GM19025 (cell line): ENCODE data around the gene VSTM2B.
"Not testable (repeated sequence)": the region's sequence is repeated elsewhere in the genome, so short reads cannot be mapped to it uniquely, and the experiment has no call there.

Experiments used
- ATAC-seq: cut with Tn5 transposase; IDR thresholded peaks from one replicate; pipeline ENCODE4 v1.9.1; 2021; ENCODE audit warnings: mild to moderate bottlenecking, low read depth, moderate library complexity; ENCODE audit not compliant: unreplicated experiment

VSTM2B gene

DNA sequence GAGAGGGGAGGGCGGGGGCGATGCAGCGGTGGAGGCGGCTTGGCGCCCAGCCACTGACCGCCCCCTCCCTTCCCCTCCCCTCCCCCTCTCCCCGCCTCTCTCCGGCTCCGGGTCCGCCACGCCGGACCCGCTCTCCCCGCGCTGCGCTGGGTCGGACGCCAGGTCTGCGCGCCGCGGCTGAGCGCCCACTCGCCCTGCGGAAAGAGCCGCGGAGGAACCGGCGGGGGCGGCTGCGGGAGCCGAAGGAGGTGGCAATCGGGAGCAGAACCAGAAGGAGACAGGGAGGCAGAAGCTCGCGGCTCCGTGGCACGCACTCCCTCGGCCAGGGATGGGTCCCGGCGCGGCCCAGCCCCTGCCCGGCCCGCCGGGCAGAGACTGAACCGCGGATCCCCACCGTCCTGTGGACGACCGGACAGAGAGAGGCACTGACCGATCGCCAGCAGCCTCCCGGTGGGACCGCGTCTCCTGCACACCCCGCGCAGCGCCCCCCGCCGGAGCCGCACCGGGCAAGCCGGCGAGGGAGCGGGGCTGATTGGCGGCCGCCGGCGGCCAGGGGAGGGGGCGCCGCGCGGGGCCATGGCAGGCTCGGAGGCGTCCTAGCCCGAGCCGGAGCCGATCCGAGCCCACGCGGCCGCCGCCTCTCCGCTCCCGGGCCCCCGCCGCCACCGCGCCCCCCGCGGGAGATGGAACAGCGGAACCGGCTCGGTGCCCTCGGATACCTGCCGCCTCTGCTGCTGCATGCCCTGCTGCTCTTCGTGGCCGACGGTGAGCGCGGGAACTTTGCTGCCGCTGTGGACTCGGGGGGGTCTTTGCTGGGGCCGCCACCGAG is at the start of gene VSTM2B:
VSTM2B (plus strand) TSS at position 94 of the 829 bp plus-strand sequence; CDS start at position 684, 590 bp downstream.
- no peak for ATAC-seq

DNA sequence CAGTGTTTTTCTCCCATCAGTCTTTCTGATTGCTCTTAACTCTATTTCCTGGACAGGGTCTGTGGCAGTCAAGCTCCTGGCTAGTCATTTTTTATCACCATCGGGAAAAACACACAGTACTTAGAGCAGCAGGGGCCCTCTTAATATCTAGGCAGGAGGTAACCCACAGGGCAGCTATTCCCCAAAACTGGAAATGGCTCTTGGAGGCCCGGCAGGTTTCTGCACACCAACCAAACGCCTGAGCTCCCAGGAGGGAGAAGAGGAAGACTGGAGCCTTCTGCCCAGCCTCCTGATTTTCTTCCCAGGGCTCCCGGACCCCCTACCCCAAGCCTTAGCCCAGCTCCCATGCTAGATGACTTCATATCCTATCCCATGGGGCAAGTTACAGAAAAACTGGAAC is 49.3 kb upstream of the VSTM2B start:
- no peak for ATAC-seq

DNA sequence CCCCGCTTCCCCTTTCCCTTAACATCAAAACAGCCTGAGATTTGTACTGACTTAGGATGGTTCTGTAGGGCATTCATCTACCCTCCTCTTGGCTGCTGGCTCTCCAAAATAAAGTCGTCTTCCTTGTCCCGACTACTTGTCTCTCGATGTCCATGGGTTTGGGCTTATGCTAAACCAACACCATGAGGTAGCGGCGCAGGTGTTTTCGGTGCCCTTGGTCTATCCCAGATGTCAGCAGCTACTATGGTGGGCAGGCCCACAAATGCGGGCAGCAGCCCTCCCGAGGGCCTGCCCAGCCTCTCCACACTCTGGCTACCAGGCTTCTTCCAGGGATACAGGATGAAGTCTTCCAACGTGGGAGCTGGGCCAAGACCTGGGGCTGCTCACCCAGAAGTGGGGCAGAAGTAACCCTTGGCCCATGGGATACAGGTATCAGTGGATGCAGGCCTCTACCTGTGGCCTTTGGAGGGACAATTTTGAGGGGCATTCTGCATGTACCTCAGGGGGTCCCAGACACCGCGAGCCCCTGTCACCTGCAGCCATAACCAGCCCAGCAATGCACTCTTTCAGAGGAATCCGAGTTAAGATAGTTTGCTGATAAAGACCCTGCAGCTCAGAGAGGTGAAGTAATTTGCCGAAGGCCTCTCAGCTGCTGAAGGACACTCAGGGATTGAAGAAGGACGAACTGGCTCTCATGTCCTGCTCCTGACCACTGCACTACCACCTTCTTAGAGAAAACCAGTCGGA is 47.8 kb upstream of the VSTM2B start:
- ATAC-seq = no peak

DNA sequence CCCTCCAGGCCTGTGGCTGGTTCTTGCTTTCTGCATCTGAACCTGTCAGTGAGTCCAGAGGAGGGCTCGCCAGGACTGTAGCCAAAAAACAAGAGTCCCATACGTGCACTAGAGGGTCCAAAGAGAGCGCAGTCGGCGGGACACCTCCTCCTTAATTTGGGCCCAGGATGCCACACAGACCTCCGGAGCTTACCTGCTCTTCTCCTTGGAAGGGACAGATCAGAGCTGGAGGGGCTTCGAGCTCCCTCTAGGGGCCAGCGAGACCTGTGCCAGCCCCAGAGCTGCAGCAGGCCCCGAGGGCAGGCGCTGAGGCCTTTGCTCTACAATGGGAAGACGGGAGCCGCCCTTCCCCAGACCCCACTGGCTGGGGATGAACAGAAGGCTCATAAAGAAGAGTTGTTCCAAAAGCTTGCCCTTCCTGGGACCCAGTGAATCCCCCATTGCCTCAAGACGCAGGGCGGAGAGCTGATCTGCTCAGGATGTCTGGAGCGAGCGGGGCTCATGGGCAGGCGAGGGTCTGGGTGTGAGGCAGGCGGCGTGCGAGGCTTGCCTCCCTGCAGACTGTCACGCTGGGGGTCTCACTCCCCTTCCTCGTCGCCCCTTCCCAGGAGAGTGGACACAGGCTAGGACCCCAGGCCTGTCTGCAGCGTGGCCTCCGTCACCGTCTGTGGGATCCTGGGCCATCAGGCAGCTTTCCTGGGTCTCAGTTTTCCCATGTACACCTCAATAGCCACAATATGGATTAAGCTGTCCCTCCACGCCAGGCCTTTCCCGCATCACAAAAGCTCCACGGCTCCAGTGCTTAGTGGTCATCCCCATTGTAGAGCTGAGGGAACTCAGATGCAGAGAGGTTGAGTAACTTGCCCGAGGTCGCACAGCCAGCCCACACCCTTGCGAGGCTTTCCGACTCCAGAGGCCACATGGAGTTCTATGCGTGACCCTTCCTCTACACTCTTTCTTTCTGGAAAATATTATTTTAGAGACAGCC is 46.9 kb upstream of the VSTM2B start:
- ATAC-seq = no peak

DNA sequence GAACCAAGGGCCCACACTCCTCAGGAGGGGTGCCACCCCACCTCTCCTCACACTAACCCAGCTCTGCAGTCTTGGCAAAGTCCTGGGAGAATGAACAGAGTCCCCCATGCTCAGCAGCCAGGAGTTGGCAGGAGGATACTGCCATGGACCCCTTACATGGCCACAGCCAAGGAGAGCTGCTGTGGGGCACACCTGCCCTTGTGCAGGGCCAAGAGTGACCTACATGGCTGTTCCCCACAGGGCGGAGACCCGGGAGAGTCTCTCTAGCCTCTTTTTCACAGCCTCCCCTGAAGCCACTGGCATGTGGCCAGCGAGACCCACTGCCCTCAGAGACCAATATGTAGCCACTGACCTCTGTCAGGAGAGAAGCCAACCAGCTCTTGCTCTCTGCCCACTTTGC is 45.9 kb upstream of the VSTM2B start:
- no peak for ATAC-seq

DNA sequence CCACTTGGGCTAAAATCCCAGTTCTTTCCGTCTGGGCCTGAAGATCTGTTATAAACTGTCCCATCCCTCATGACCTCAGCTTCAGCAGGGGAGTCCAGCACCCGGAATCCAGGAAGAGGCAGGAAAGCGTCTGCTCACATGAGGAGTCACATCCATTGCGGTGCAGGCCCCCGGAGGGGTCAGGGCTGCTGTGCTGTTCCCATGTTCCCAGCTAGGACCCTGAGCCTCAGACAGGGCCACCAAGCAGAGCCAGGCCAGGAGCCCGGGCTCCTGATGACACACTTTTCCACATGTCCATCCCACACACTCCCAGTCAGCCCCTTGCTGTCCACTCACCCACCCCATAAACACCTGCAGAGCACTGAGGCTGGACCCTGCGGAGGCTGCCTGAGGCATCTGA is 45.3 kb upstream of the VSTM2B start:
- ATAC-seq = no peak

DNA sequence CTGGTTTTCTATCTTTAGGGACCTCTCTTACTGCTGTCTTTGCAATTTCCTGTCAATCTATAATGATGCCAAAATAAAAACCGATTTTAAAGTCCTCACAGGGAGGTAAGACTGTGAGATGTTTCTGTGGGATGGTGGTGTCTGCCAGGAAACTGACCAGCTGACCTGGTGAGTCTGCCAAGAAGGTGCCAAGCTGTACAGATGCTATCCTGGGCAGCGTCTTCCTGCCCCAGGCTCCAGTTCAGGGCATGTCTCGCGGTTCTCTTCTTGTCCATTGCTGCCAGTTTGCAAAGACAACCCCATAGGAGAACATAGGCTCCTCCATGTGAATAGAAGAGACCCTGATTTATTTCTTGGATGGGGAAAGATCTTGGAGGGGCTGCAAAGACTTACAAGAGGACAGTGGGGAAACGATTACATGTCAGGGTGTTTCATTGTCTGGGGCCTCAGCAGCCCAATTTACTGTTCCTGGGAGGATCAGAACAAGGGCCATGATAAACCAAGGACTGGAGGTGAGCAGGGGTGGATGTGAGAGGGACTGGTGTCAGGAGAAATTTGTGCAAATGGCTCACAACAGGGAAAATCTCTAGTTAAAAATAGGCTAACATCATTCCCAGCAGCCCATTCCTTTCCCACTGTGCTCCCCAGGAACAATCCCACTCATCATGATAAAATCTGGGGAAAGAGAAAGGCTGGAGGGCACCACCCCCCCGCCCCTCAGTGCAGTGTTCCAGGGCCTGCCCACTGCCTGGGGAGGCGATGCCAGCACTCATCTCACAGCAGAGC is 42.7 kb upstream of the VSTM2B start:
- no peak for ATAC-seq

DNA sequence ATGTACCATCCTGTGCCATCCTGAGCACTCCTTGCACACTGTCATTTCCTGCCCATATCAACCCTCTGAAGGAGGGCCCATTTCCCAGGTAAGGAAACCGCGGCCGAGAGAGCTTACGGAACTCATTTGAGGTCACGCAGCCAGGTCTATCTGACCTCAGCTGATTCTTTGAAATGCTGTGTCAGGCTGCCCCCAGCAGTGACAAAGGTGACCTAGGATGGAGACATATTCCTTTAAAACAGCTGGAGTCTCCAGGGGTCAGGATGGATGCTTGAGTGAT is 42.2 kb upstream of the VSTM2B start:
- ATAC-seq = no peak

DNA sequence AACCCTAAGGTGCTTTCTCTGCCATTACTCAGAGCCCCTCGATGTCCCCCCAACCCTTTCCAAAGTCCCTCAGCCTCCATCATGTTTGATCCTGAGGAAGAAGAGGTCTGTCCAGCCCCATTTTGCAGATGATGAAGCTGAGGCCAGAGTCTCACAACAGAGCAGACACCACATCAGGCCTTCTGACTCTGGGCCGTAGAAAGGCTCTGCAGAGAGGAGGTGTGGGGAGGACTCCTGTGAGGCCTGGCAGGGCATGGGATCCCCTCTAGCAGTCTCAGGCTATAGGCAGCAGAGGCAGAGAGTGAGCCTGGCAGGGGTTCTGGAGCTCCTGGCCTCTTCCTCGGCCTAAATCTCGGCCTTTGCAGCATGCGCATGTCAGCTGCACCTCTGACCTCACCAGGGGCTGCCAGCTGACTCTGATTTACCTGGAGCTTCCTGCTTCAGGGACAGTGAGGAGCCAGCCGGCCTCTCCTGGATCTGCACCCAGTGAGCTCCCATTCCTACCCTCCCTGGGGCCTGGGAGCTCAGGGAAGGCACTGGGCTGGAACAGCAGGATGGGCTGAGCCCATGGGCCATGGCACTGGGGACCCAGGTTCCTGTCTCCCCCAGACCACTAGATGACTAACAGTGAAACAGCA is 41.7 kb upstream of the VSTM2B start:
- no peak for ATAC-seq

DNA sequence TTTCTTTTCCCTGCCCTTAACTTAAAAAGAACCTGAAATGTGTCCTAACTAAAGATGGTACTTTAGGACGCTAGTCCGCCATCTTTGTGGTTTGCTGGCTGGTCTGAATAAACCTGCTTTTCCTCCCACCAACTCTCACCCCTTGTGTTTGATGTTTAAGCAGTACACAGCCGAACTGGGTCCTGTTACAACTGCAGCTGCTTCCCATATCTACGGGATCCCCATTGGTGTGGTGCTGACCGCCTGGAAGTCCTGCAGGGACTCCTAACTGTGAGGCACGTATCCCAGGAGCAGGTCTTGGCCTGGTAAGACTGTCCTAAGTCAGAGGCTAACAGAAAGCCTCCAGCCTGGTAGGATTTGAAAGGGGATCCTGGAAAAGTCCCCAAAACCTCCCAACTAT is 40.9 kb upstream of the VSTM2B start:
- ATAC-seq = no peak

DNA sequence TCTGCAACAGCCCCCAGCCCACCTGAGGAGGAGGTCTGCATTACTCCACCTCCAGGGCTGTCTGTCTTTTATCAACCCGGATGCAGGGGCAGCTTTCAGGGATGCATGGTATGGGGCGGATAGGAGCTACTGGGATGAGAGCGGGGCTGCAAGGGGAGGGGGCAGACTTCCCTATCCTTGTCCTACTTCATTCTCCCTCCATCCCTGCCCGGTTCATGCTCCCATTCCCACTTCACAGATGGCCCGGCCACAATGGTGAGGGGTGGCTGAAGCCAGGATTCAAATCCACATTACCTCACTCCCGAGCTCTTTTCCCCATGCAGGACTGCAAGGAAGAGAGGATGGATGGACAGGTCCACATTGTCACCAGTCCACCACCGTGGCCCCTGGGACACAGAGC is 40.5 kb upstream of the VSTM2B start:
- ATAC-seq = no peak

DNA sequence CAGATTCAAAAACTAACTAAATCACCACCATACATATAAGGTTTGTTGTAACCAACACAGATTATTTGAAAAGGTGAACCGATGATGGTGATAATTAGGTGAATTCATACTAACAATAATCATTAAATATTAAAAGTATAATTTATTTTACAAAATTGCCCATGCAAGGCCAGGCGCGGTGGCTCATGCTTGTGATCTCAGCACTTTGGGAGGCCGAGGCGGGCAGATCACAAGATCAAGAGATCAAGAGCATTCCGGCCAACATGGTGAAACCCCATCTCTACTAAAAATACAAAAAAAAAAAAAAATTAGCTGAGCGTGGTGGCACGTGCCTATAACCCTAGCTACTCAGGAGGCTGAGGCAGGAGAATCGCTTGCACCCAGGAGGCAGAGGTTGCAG is 38.8 kb upstream of the VSTM2B start:
- ATAC-seq = not testable (repeated sequence)

DNA sequence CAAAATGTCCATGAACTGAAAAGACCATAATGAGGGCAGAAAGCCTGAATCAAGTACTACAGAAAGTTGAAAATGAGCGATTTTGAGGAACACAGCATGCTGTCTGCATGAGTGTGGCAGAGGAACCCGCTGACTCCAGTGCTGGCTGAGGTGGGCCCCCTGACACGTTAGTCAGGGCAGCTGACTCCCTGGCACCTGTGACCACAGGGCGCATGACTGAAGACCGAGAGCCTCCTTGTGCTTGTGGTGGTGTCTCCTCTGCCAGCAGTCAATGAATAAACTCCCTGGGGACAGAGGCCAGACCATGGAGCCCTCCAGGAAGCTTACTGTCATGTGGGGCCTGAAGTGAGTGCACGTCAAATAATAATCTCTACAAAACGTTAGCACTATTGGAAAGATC is 38.4 kb upstream of the VSTM2B start:
- ATAC-seq = no peak

DNA sequence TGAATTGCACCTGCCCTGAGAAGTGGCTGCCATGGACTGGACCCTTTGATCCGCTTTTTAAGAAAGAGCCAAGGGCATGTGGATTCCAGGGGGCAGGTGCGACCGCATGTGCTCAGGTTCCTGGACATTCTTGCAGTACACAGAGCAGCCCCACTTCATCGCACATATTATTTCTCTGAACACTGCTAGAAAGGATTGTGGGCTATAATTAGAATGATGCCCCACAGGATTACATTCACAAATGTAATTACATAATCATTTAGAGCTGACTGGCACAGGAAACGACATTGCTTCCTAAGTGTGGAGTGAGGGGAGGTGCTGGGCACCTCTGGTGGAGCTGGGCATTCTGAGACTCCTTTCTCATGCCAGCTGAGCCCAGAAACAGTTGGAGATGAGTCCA is 37.5 kb upstream of the VSTM2B start:
- no peak for ATAC-seq

DNA sequence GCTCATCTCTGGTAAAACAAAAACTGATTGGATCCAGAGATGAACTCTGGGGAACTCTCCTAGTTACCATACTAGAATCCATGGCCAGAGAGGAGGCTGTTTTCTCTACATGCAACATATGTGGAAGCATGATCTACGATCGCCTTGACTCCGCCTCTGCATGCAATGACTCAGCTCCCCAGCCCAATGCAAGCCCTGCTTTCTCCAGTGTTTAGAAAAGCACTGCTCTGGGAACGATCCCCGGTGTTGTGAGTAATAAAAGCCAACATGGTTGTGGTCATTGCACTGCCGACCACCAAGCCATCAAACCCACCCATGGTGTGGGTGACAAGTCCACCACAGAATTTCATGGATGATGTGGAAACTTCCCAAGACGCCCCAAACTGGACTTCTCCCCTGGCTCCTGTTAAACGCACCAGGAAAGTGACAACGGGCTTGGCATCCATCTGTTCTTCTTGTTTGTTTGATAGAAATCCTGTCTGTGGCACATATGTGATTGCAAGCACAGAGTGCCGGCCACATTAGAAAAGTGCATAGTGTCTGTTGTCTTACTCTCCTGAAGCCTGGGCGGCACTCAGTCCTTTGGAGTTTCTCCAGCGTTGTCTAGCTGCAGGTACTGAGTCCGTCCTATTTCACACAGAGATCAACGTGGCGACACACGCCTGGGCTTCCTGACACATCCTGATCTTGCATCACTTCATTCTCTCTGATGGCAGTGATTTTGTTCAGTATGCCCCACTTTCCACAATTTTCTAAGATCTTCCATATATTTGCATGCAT is 36.4 kb upstream of the VSTM2B start:
- no peak for ATAC-seq

DNA sequence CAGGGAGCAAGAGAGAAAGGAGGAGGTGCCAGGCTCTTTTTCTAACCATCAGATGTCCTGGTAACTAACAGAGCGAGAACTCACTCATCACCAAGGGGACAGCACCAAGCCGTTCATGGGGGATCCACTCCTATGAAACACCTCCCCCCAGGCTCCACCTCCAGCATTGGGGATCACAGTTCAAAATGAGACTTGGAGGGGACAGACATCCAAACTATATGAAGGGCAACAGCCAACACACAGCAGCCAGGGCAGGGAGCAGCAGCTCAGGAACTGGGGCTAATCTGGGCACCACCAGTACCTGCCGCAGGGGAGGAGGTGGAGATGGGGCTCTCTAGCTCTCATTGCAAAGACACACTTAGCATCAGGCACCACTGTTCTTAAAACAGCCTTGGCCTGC is 34.3 kb upstream of the VSTM2B start:
- ATAC-seq = no peak

DNA sequence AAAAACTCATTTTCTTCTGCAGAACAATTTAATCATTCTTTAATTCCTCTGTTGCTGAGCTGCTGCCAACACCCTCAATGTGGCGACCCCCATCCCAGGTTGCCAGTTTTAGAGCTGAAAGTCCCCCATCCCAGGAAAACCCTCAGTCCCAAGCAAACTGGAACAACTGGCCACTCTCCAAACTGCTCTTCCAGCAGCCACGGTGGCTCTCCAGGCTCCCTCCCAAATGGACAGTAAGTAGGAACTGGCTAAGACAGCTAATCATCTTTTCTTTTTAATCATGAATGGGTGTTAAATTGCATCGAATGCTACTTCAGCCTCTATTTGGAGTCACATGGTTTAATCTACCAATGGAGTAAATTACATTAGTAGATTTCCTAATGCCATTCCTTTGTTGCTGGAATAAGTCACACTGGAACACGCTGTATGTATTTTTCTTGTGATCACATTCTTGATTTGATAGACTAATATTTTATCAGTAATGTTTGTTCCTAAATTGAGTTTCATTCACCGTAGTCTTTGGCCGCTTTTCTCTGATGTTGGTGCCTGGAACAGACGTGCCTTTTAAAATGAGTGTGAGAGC is 33.7 kb upstream of the VSTM2B start:
- no peak for ATAC-seq

DNA sequence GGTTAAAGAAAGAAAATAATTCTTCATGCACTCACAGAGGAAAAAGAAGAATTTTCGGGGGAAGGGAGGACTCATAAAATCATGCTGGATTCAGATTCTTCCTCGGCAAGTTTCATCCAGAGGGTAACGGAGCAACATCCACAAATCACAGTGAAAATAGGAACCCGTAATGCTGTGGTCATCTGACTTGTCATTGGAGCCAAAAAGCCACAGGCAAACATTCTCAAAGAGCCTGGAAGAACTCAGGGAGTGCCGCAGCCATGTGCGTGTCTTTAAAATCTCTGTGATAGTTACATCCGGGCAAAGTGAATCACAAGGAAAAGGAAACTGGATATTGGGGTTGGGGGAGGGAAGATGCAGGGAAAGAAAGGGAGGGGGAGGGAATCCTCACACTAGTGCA is 33.0 kb upstream of the VSTM2B start:
- ATAC-seq = no peak

DNA sequence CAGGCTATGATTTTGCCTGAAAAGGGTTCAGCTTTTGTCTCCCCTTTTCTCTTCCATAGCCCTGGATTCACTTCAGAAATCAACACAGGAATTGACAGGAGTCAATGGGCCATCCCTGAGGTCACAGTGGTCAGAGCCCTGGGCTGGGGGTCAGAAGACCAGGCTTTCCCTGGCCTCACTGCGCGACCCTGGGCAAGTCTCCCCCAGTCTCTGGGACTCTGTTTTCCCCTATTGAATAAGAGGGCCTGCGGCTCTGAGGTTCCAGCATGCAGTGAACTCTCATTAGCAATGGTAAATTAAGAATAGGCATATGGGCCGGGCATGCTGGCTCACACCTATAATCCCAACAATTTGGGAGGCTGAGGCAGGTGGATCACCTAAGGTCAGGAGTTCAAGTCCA is 30.7 kb upstream of the VSTM2B start:
- no peak for ATAC-seq
